OCI-LY3 (cell line): Measurements from ENCODE around the gene NLRX1.

Source experiments
- H2AFZ ChIP-seq: fragments of 200-600, 300-600 bp; shearing (Covaris generic); 2 replicates; pipeline ENCODE4 v1.6.0; 2014; ENCODE audit warnings: antibody characterized with exemption, low read depth, low read length
- H3K27ac ChIP-seq: fragments of 200-600, 300-600 bp; sonication (generic); 2 replicates; pipeline ENCODE4 v1.5.1; 2014; ENCODE audit warnings: mild to moderate bottlenecking, low read length, moderate library complexity, mixed read lengths
- H3K27me3 ChIP-seq: fragments of 200-600, 300-600 bp; sonication (generic); 2 replicates; pipeline ENCODE4 v1.6.1; 2014; ENCODE audit warnings: low read depth, low read length, mixed read lengths
- H3K36me3 ChIP-seq: fragments of 200-600, 300-600 bp; sonication (generic); replicated peaks from 2 replicates; pipeline ENCODE3; 2014; ENCODE audit warnings: low read depth, low read length, mixed read lengths
- H3K4me1 ChIP-seq: fragments of 300-600, 200-600 bp; sonication (generic); 2 replicates; pipeline ENCODE4 v1.6.1; 2014; ENCODE audit warnings: low read length, mixed read lengths
- H3K4me2 ChIP-seq: fragments of 200-600, 300-600 bp; sonication (generic); 2 replicates; pipeline ENCODE4 v1.6.1; 2014; ENCODE audit warnings: low read length, mixed read lengths
- H3K4me3 ChIP-seq: fragments of 300-600, 200-600 bp; sonication (generic); 2 replicates; pipeline ENCODE4 v1.5.1; 2014; ENCODE audit warnings: antibody characterized with exemption, mild to moderate bottlenecking, low read length, moderate library complexity
- H3K79me2 ChIP-seq: fragments of 300-600, 200-600 bp; shearing (Covaris generic); 2 replicates; pipeline ENCODE4 v1.6.1; 2014; ENCODE audit warnings: mild to moderate bottlenecking, low read length, mixed read lengths
- H3K9ac ChIP-seq: fragments of 300-600, 200-600 bp; shearing (Covaris generic); 2 replicates; pipeline ENCODE4 v1.6.0; 2014; ENCODE audit warnings: mild to moderate bottlenecking, low read length, moderate library complexity
- H3K9me3 ChIP-seq: fragments of 200-600, 300-600 bp; shearing (Covaris generic); 2 replicates; pipeline ENCODE4 v1.6.1; 2014; ENCODE audit warnings: low read length, mixed read lengths; ENCODE audit not compliant: insufficient read depth
- H4K20me1 ChIP-seq: fragments of 200-600, 300-600 bp; sonication (generic); 2 replicates; pipeline ENCODE4 v1.6.1; 2016; ENCODE audit warnings: low read length, mixed read lengths; ENCODE audit not compliant: insufficient read depth
- CTCF ChIP-seq: fragments of 200-600, 300-600 bp; sonication (generic); IDR thresholded peaks from 2 replicates; pipeline ENCODE4 v1.5.1; 2014; ENCODE audit warnings: antibody characterized with exemption, low read length, low read depth
- EZH2phosphoT487 ChIP-seq: fragments of 200-600 bp; shearing (Covaris generic); IDR thresholded peaks from 2 replicates; pipeline ENCODE4 v1.6.1; 2018; ENCODE audit warnings: antibody characterized with exemption, mixed run types, low read depth

The NLRX1 gene

DNA sequence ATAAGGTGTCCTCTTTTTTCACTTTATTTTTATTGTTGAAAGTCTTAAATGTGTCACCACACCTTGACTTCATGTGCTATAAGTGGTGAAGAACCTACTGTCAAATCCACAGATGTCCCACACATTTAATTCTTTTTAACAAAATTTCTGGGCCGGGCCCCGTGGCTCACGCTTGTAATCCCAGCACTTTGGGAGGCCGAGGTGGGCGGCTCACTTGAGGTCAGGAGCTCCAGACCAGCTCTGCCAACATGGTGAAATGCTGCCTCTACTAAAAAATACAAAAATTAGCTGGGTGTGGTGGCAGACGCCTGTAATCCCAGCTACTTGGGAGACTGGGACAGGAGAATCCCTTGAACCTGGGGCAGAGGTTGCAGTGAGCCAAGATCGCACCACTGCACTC, 40.7 kb downstream of the NLRX1 start:
- Histone ChIP-seq H3K27me3 (no peaks in the 10 kb centered on the region), H3K9ac (no peak overlapping the region), H3K4me3 (no peak overlapping the region), H3K36me3 (peaks cover 3% of the 10 kb centered on the region), H2AFZ (no peak overlapping the region), H3K9me3 (no peaks in the 10 kb centered on the region), H3K4me1 (peaks cover 18% of the 10 kb centered on the region), H3K27ac (no peak overlapping the region), H4K20me1 (peaks cover 33% of the 10 kb centered on the region), H3K4me2 (no peak overlapping the region), H3K79me2 (peaks cover 79% of the 10 kb centered on the region)
- TF ChIP-seq CTCF (no peak), EZH2phosphoT487 (no peak)

DNA sequence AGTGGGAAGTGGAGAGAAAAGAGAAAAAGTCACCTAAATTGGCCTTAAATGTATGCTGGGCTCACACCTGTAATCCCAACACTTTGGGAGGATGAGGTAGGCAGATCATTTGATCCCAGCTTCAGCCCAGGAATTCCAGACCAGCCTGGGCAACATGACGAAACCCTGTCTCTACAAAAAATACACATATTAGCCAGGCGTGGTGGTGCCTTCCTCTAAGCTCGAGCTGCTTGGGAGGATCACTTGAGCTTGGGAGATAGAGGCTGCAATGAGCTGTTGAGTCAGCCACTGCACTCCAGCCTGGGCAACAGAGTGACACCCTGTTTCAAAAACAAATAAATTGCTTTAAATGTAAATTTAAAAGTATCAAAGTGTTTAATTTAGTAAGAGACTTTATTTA, 41.5 kb downstream of the NLRX1 start:
- Histone ChIP-seq H3K27me3 (no peaks in the 10 kb centered on the region), H3K9ac (no peak overlapping the region), H3K27ac (no peak overlapping the region), H3K4me2 (no peak overlapping the region), H3K4me3 (no peak overlapping the region), H3K79me2 (peaks cover 88% of the 10 kb centered on the region), H3K9me3 (no peaks in the 10 kb centered on the region), H2AFZ (no peak overlapping the region), H4K20me1 (peaks cover 41% of the 10 kb centered on the region), H3K4me1 (peaks cover 12% of the 10 kb centered on the region), H3K36me3 (peaks cover 3% of the 10 kb centered on the region)
- TF ChIP-seq EZH2phosphoT487 (no peak), CTCF (no peak)

DNA sequence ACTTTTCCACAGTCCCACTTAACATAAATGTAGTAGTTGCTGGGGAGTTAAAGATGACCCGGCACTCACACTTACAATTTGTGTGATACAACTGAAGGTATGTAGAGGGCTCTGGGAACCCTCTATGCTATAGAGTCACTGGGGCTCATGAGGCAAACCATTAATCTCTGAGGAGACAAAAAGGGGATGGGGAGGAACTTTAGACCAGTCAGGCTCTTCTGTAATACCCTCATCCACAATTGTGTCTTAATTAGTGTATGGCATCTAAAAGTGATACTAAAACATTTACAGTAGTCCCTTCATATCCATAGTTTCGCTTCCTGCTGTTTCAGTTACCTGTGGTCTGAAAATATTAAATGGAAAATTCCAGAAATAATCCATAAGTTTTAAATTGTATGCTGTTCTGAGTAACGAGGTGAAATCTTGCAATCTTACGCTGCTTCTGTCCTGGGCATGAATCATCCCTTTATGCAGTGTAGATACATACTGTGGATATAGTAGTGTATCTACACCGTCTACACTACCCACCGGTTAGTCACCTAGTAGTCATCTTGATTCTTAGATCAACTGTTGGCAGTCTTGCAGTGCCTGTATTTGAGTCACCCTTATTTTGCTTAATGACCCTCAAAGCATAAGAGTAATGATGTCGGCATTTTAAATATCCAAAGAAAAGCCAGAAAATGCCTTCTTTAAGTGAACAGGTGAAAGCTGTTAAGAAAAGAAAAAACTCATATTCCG, 49.8 kb downstream of the NLRX1 start:
- no peaks in the 10 kb centered on the region for H3K36me3 ChIP-seq
- no peak overlapping the region for H3K9ac ChIP-seq
- H3K27me3 ChIP-seq: no peaks in the 10 kb centered on the region
- H3K4me3 ChIP-seq: no peak overlapping the region
- H3K4me2 ChIP-seq: no peak overlapping the region
- H3K9me3 ChIP-seq: no peaks in the 10 kb centered on the region
- no peak overlapping the region for H2AFZ ChIP-seq
- no peak overlapping the region for H3K27ac ChIP-seq
- TF ChIP-seq CTCF (no peak), EZH2phosphoT487 (no peak)
- no peaks in the 10 kb centered on the region for H3K4me1 ChIP-seq
- H3K79me2 ChIP-seq: peaks cover 92% of the 10 kb centered on the region
- peaks cover 68% of the 10 kb centered on the region for H4K20me1 ChIP-seq

GRCh38 chr11:119222308-119222707, 53.8 kb downstream of the NLRX1 start:
- no peaks in the 10 kb centered on the region for H3K27me3 ChIP-seq
- H2AFZ ChIP-seq: no peak overlapping the region
- no peak overlapping the region for H3K4me3 ChIP-seq
- H3K36me3 ChIP-seq: peaks cover 4% of the 10 kb centered on the region
- no peak overlapping the region for H3K9ac ChIP-seq
- H3K4me1 ChIP-seq: no peaks in the 10 kb centered on the region
- H3K4me2 ChIP-seq: no peak overlapping the region
- peaks cover 88% of the 10 kb centered on the region for H3K79me2 ChIP-seq
- H3K9me3 ChIP-seq: no peaks in the 10 kb centered on the region
- no peak overlapping the region for H3K27ac ChIP-seq
- peaks cover 68% of the 10 kb centered on the region for H4K20me1 ChIP-seq
- TF ChIP-seq CTCF (no peak), EZH2phosphoT487 (no peak)
